Measurements from ENCODE around the gene FLT3. TPM values are rescaled to one million over a fixed set of nuclear protein-coding genes. Genes with fewer than 3 reads are reported as not detected.
"Not testable (repeated sequence)": the region's sequence is repeated elsewhere in the genome, so short reads cannot be mapped to it uniquely, and the experiment has no call there.

FLT3 gene
- not detected for total RNA-seq

DNA sequence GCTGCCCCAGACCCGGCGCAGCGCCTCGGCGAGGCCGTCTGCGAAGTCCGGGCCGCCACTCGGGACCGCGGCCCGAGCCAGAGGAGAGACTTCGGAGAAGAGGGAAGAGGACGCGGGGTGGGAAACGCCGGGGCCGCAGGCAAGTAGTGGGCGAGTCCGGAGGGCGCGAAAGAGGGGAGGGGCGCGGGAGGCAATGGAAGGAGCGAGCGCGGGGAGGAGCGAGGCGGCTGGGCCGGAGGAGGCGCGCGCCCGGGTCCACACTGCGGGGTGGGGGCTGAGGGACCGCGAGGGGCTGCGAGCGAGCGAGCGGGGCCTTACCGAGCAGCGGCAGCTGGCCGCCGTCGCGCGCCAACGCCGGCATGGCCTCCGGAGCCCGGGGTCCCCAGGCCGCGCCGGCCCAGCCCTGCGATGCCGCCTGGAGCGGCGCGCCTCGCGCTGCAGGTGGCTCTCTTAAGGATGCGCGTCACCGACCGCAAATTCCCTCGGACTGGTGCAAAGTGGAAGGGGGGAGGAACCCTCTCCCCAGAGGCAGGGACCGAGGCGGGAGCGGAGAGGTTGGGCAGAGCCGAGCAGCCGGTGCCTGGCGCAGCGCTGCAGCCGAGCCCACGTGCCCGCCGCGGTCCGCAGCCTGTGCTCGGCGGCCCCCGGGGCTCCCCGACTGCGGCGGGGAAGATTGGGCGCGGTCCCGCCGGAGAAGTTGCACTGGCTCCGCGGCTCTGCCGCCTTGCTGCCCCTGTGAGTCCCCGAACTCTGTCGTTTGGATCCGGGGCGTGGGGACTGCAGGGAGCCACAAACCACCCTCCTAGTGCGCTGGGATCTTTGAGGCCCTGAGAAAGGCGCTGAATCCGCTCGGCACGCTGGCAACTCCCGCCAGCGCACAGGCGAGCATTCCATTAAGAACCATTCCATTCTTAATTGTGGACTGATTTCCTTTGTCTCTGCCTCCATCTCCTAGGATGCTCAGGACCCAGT is at the start of gene FLT3:
TSS of gene FLT3 (minus strand) at position 427 of the 972 bp plus-strand sequence. CDS start at position 361, 66 bp downstream.
- Mint-ChIP-seq H3K4me3 (peak within 1 kb of the TSS; percentile 55), H3K27me3 (ENCODE audit: low read depth) (peaks cover 52% of the 10 kb centered on the region), H3K9me3 (ENCODE audit: insufficient read depth) (no peaks in the 10 kb centered on the region), H3K36me3 (ENCODE audit: low read depth) (peaks cover 3% of the 10 kb centered on the region), H3K27ac (no peak within 1 kb of the TSS), H3K4me1 (ENCODE audit: low read depth) (peaks cover 5% of the 10 kb centered on the region)
- ATAC-seq, result peak; percentile 88
- POLR2A ChIA-PET, result interaction anchor here (0.6 kb wide), 1 partner anchor 69 kb away, joined by 3 read pairs; no protein-coding TSS in a partner anchor
- DNase-seq, result peak; percentile 38
- CTCF ChIA-PET, result no interaction called here

DNA sequence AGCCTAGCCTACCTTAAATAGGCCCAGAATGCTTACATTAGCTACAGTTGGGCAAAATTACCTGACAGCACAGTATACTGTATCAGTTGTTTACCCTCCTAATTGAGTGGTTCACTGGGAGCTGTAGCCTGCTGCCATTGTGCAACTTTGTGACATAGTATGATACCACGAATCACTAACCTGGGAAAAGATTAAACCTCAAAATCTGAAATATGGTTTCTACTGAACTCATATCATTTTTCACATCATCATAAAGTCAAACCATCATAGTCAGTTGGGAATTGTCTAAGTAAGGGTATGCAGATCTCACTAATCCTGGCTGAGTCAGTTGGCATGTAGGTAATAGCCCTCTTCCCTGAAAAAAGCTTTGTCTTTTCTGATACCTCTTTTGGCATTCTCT is 47.1 kb upstream of the FLT3 start:
- no peak for DNase-seq
- Mint-ChIP-seq H3K27me3 (ENCODE audit: low read depth) (no peaks in the 10 kb centered on the region), H3K4me1 (ENCODE audit: low read depth) (peaks cover 10% of the 10 kb centered on the region), H3K9me3 (ENCODE audit: insufficient read depth) (peaks cover under 1% of the 10 kb centered on the region), H3K27ac (no peak overlapping the region), H3K36me3 (ENCODE audit: low read depth) (peaks cover 27% of the 10 kb centered on the region), H3K4me3 (no peak overlapping the region)
- ChIA-PET CTCF (no interaction called here), POLR2A (interaction anchor here (1.1 kb wide), 1 partner anchor 8 kb away, joined by 3 read pairs; no protein-coding TSS in a partner anchor)
- no peak for ATAC-seq

GRCh38 chr13:28145049-28145448 is 44.7 kb upstream of the FLT3 start:
- Mint-ChIP-seq H3K4me1 (ENCODE audit: low read depth) (peaks cover 30% of the 10 kb centered on the region), H3K4me3 (no peak overlapping the region), H3K36me3 (ENCODE audit: low read depth) (peaks cover 31% of the 10 kb centered on the region), H3K27ac (no peak overlapping the region), H3K9me3 (ENCODE audit: insufficient read depth) (no peaks in the 10 kb centered on the region), H3K27me3 (ENCODE audit: low read depth) (no peaks in the 10 kb centered on the region)
- ChIA-PET POLR2A (no interaction called here), CTCF (no interaction called here)
- ATAC-seq (no peak), DNase-seq (no peak)

DNA sequence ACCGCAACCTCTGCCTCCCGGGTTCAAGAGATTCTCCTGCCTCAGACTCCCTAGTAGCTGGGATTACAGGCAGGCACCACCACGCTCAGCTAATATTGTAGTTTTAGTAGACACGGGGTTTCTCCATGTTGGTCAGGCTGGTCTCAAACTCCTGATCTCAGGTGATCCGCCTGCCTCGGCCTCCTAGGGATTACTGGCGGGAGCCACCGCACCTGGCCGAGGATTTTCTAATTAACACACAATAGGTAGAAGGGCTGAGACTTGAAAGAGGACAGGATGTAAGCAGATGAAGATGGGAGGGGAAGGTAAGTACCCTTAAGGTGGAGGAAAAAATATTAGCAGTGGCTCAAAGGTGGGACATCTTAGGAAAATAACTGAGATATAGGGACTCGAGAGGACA is 41.2 kb upstream of the FLT3 start:
- H3K27ac Mint-ChIP-seq, result not testable (repeated sequence)

GRCh38 chr13:28140433-28141125 is 40.2 kb upstream of the FLT3 start:
- CTCF ChIA-PET, result interaction anchor here (0.6 to 1.0 kb wide), 2 partner anchors 59 to 135 kb away, joined by 3 read pairs; no protein-coding TSS in a partner anchor
- DNase-seq (no peak), ATAC-seq (no peak)
- peak overlapping the region; percentile 95 for H3K27ac Mint-ChIP-seq
- H3K36me3 Mint-ChIP-seq (ENCODE audit: low read depth), result peaks cover 19% of the 10 kb centered on the region
- no peaks in the 10 kb centered on the region for H3K9me3 Mint-ChIP-seq (ENCODE audit: insufficient read depth)
- peaks cover 41% of the 10 kb centered on the region for H3K4me1 Mint-ChIP-seq (ENCODE audit: low read depth)
- POLR2A ChIA-PET, result interaction anchor here (0.7 to 2.5 kb wide), 3 partner anchors 15 to 278 kb away, joined by 3 to 7 read pairs (median 4); no protein-coding TSS in a partner anchor
- no peaks in the 10 kb centered on the region for H3K27me3 Mint-ChIP-seq (ENCODE audit: low read depth)
- peak overlapping the region; percentile 97 for H3K4me3 Mint-ChIP-seq

More for the DNA sequence above, 41.2 kb upstream of the FLT3 start:
- Mint-ChIP-seq H3K4me1 (ENCODE audit: low read depth) (peaks cover 37% of the 10 kb centered on the region), H3K36me3 (ENCODE audit: low read depth) (peaks cover 25% of the 10 kb centered on the region)
- H3K9me3 Mint-ChIP-seq (ENCODE audit: insufficient read depth); DNase-seq; H3K4me3 Mint-ChIP-seq; POLR2A ChIA-PET; H3K27me3 Mint-ChIP-seq (ENCODE audit: low read depth); CTCF ChIA-PET; ATAC-seq: not testable (repeated sequence)

DNA sequence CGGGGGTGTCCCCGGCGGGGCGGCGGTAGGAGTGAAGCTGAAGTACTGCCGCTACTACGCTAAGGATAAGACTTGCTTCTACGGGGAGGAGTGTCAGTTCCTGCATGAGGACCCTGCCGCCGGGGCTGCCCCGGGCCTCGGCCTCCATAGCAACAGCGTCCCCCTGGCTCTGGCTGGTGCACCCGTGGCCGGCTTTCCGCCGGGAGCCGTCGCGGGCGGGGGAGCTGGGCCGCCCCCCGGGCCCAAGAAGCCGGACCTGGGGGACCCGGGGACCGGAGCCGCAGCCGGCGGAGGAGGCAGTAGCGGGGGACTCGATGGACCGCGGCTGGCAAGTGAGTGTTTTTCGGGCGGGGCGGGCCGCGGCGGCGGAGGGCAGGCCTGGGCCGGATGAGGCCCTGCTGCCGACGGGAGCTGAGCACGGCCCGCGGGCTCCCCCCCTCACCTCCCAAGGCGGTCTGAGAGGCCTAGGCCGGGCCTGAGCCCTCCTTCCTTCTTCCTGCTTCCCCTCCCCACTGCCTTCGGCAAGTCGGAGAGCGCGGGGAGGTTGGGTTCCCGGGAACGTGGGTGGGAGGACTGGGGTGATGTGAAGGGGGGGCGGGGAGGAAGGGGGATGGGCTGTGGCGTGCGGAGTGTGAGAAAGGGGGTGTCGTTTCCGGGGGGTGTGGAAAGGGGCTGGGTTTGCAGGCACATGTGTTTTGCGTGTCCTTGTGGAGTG is 38.5 kb upstream of the FLT3 start:
- peak overlapping the region; percentile 98 for H3K27ac Mint-ChIP-seq
- no peaks in the 10 kb centered on the region for H3K27me3 Mint-ChIP-seq (ENCODE audit: low read depth)
- peak; percentile 94 for DNase-seq
- H3K36me3 Mint-ChIP-seq (ENCODE audit: low read depth), result peaks cover 14% of the 10 kb centered on the region
- no peaks in the 10 kb centered on the region for H3K9me3 Mint-ChIP-seq (ENCODE audit: insufficient read depth)
- peak overlapping the region; percentile 97 for H3K4me3 Mint-ChIP-seq
- ChIA-PET CTCF (interaction anchor here (1.1 kb wide), 1 partner anchor 100 kb away, joined by 3 read pairs; no protein-coding TSS in a partner anchor), POLR2A (interaction anchor here (1.0 to 2.5 kb wide), 6 partner anchors 9 to 521 kb away, joined by 3 to 9 read pairs (median 4); partner anchors contain the start of gene POMP)
- H3K4me1 Mint-ChIP-seq (ENCODE audit: low read depth), result peaks cover 41% of the 10 kb centered on the region
- peak; percentile 76 for ATAC-seq

DNA sequence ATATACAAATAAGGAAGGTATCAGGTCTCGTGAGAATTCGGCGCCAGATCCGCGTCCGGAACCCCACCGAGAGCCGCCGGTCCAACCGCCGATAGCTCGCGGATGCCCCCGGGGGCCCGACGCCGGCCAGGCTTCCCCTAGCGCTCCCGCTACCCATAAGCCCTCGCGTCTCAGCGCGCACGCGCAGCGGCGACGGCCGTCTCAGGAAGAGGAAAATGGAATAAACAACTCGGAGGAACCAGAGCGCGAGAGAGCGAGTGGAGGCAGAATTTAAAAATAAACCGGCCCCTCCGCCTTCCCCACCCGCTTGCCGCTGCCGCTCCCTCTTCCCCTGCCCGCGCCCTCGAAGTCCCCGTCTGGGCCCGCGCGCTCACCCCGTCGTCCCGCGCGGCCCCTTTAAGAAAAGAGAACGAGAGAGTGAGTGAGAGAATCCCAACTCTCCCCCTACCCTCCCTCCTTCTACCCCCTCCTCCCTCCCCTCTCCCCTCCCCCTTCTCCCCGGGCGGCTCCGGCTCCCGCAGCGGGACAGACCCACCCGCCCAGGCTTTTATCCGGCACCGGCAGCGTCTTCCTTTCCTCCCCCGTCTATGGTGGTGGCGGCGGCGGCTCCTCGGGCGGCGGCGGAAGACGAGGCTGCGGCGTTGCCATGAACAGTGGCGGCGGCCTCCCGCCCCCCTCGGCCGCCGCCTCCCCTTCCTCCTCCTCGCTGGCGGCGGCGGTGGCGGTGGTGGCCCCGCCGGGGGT is 37.8 kb upstream of the FLT3 start, which contains the start of gene PAN3:
TSS of gene PAN3 (plus strand) at position 534 of the 744 bp plus-strand sequence. CDS start at position 647, 113 bp downstream.
- no peaks in the 10 kb centered on the region for H3K27me3 Mint-ChIP-seq (ENCODE audit: low read depth)
- ChIA-PET CTCF (interaction anchor here (1.1 kb wide), 1 partner anchor 101 kb away, joined by 3 read pairs; no protein-coding TSS in a partner anchor), POLR2A (interaction anchor here (0.6 to 2.5 kb wide), 9 partner anchors 10 to 1094 kb away, joined by 3 to 9 read pairs (median 4); partner anchors contain the start of gene POMP)
- peaks cover 41% of the 10 kb centered on the region for H3K4me1 Mint-ChIP-seq (ENCODE audit: low read depth)
- H3K9me3 Mint-ChIP-seq (ENCODE audit: insufficient read depth), result no peaks in the 10 kb centered on the region
- ATAC-seq, result peak; percentile 68
- H3K27ac Mint-ChIP-seq, result peak within 1 kb of the TSS; percentile 98
- H3K36me3 Mint-ChIP-seq (ENCODE audit: low read depth), result peaks cover 12% of the 10 kb centered on the region
- peak; percentile 93 for DNase-seq
- peak within 1 kb of the TSS; percentile 97 for H3K4me3 Mint-ChIP-seq

GRCh38 chr13:28137596-28137995 is 37.2 kb upstream of the FLT3 start:
- Mint-ChIP-seq H3K27ac (peak overlapping the region; percentile 98), H3K36me3 (ENCODE audit: low read depth) (peaks cover 12% of the 10 kb centered on the region), H3K4me1 (ENCODE audit: low read depth) (peaks cover 37% of the 10 kb centered on the region), H3K9me3 (ENCODE audit: insufficient read depth) (no peaks in the 10 kb centered on the region), H3K4me3 (peak overlapping the region; percentile 97), H3K27me3 (ENCODE audit: low read depth) (no peaks in the 10 kb centered on the region)
- ChIA-PET CTCF (no interaction called here), POLR2A (interaction anchor here (0.6 to 1.6 kb wide), 5 partner anchors 39 to 1094 kb away, joined by 3 to 8 read pairs (median 4); partner anchors contain the start of gene POMP)
- DNase-seq (no peak), ATAC-seq (no peak)

GRCh38 chr13:28136916-28137315 is 36.5 kb upstream of the FLT3 start:
- peak; percentile 38 for DNase-seq
- ATAC-seq, result no peak
- Mint-ChIP-seq H3K4me1 (ENCODE audit: low read depth) (peaks cover 31% of the 10 kb centered on the region), H3K27ac (peak overlapping the region; percentile 98), H3K36me3 (ENCODE audit: low read depth) (peaks cover 11% of the 10 kb centered on the region), H3K27me3 (ENCODE audit: low read depth) (no peaks in the 10 kb centered on the region), H3K9me3 (ENCODE audit: insufficient read depth) (no peaks in the 10 kb centered on the region), H3K4me3 (peak overlapping the region; percentile 97)
- ChIA-PET POLR2A (interaction anchor here (0.6 to 1.6 kb wide), 2 partner anchors 14 to 522 kb away, joined by 3 to 8 read pairs; partner anchors contain the start of gene POMP), CTCF (interaction anchor here (1.2 to 1.5 kb wide), 2 partner anchors 78 to 522 kb away, joined by 3 to 5 read pairs; partner anchors contain the start of gene POMP)

DNA sequence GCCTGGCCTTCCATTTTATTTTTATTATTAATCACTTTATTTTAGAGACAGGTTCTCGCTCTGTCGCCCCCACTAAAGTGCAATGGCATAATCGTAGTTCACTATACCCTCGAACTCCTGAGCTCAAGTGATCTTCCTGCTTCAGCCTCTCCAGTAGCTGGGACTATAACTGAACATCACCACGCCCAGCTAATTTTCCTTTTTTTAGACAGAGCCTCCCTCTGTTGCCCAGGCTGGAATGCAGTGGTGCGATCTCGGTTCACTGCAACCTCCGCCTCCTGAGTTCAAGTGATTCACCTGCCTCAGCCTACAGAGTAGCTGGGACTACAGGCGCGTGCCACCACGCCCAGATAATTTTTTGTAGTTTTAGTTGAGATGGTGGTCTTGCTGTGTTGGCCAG is 31.3 kb upstream of the FLT3 start:
- H3K4me1 Mint-ChIP-seq (ENCODE audit: low read depth), result peaks cover 4% of the 10 kb centered on the region
- POLR2A ChIA-PET, result no interaction called here
- H3K36me3 Mint-ChIP-seq (ENCODE audit: low read depth), result no peaks in the 10 kb centered on the region
- H3K27me3 Mint-ChIP-seq (ENCODE audit: low read depth), result peaks cover 9% of the 10 kb centered on the region
- H3K27ac Mint-ChIP-seq, result no peak overlapping the region
- ATAC-seq (no peak), DNase-seq (no peak)
- H3K4me3 Mint-ChIP-seq, result no peak overlapping the region
- H3K9me3 Mint-ChIP-seq (ENCODE audit: insufficient read depth), result no peaks in the 10 kb centered on the region
- CTCF ChIA-PET, result no interaction called here
